IPS DF 6.9 (cell line): ENCODE data around the gene ST6GALNAC4.

Source experiments
- DNase-seq: peaks from one replicate; pipeline ENCODE4 v3.0.0-alpha.2; 2013; ENCODE audit warnings: low read depth, low spot score
- H3K27ac ChIP-seq: one replicate; pipeline ENCODE4 v1.5.1; 2013; ENCODE audit warnings: low read length, control low read depth
- H3K27me3 ChIP-seq: 2 replicates; pipeline ENCODE4 v1.6.1; 2013; ENCODE audit warnings: mild to moderate bottlenecking, low read length; ENCODE audit not compliant: control insufficient read depth, insufficient read depth
- H3K36me3 ChIP-seq: 2 replicates; pipeline ENCODE4 v1.6.1; 2013; ENCODE audit warnings: low read length; ENCODE audit not compliant: control insufficient read depth, insufficient read depth
- H3K4me1 ChIP-seq: 2 replicates; pipeline ENCODE4 v1.6.1; 2013; ENCODE audit warnings: low read length; ENCODE audit not compliant: control insufficient read depth, insufficient read depth
- H3K4me3 ChIP-seq: 2 replicates; pipeline ENCODE4 v1.5.1; 2013; ENCODE audit warnings: mild to moderate bottlenecking, low read length
- H3K9me3 ChIP-seq: 2 replicates; pipeline ENCODE4 v1.6.1; 2013; ENCODE audit warnings: low read length, inconsistent platforms; ENCODE audit not compliant: control insufficient read depth, insufficient read depth
- WGBS: extraction: QIAGEN DNeasy Blood & Tissue Kit; methylation state at CpG from one replicate; pipeline ENCODE4 v1.1.7; 2013; ENCODE audit warnings: mixed read lengths, missing lambda C conversion rate; ENCODE audit not compliant: insufficient read length, insufficient coverage; 5-methylcytosine and 5-hydroxymethylcytosine counted together

ST6GALNAC4 gene

GRCh38 chr9:127916720-127917581, at the start of gene ST6GALNAC4:
ST6GALNAC4 (minus strand) TSS chr9:127917041; CDS start chr9:127916419, 622 bp downstream.
- H3K9me3 ChIP-seq, result no peaks in the 10 kb centered on the region
- H3K36me3 ChIP-seq, result peaks cover 6% of the 10 kb centered on the region; the same call in 1 of the 2 replicates
- DNase-seq, result no peak
- no CpG with 5 or more reads among the region's 71 CpGs for WGBS
- H3K27ac ChIP-seq, result no peak within 1 kb of the TSS
- no peaks in the 10 kb centered on the region for H3K27me3 ChIP-seq
- peak within 1 kb of the TSS; percentile 56; the same call in 1 of the 2 replicates for H3K4me3 ChIP-seq
- peaks cover 2% of the 10 kb centered on the region; the same call in 1 of the 2 replicates for H3K4me1 ChIP-seq

DNA sequence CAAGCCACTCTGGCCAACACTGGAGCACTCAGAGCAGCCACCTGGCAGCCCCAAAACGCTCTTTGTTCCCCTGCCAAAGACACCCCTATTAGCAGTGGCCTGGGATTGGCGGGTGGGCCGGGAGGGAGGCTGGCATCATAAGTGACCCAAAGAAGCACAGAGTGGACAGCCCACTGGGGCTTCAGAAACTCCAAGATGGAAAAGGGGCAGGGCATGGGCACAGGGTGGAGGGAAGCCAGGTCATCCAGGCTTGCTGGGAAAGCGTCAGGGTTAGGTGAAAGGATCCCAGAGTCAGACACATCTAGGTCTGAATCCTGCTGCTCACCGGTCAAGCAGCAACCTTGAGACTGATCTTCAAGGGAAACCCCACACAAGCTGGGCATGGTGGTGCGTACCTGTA, 49.1 kb upstream of the ST6GALNAC4 start:
- peaks cover 21% of the 10 kb centered on the region for H3K4me1 ChIP-seq
- H3K9me3 ChIP-seq, result no peaks in the 10 kb centered on the region
- no peak overlapping the region for H3K4me3 ChIP-seq
- no peaks in the 10 kb centered on the region for H3K27me3 ChIP-seq
- DNase-seq, result no peak
- H3K36me3 ChIP-seq, result no peaks in the 10 kb centered on the region
- WGBS, result no CpG with 5 or more reads among the region's 6 CpGs
- H3K27ac ChIP-seq, result no peak overlapping the region

- Histone ChIP-seq H3K9me3 (no peaks in the 10 kb centered on the region), H3K27ac (no peak overlapping the region), H3K36me3 (no peaks in the 10 kb centered on the region), H3K27me3 (no peaks in the 10 kb centered on the region), H3K4me1 (peaks cover 19% of the 10 kb centered on the region; the same call in 1 of the 2 replicates), H3K4me3 (no peak overlapping the region)
- no CpG with 5 or more reads among the region's 19 CpGs for WGBS
- DNase-seq, result no peak
These were observed 46.7 kb upstream of the ST6GALNAC4 start for GRCh38 chr9:127963359-127964064.

DNA sequence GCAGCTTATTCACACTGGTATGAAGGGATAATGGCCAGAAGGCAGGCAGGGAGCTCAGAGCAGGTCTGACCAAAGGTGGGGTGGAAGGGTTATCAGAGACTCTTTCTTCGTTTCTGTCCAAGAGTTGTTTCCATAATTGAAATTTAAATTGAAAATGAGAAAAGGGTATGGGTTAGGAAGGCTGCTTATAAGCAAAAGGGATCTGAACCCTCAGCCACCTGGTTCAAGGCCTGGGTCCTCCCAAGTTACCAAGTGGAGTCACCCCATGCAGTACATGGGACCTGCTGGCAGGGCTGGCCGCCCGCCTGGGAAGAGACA, 46.2 kb upstream of the ST6GALNAC4 start:
- H3K4me3 ChIP-seq, result no peak overlapping the region
- DNase-seq, result no peak
- H3K4me1 ChIP-seq, result peaks cover 16% of the 10 kb centered on the region; the same call in 1 of the 2 replicates
- H3K9me3 ChIP-seq, result no peaks in the 10 kb centered on the region
- no peaks in the 10 kb centered on the region for H3K36me3 ChIP-seq
- H3K27ac ChIP-seq, result no peak overlapping the region
- WGBS, result no CpG with 5 or more reads among the region's 3 CpGs
- H3K27me3 ChIP-seq, result no peaks in the 10 kb centered on the region

DNA sequence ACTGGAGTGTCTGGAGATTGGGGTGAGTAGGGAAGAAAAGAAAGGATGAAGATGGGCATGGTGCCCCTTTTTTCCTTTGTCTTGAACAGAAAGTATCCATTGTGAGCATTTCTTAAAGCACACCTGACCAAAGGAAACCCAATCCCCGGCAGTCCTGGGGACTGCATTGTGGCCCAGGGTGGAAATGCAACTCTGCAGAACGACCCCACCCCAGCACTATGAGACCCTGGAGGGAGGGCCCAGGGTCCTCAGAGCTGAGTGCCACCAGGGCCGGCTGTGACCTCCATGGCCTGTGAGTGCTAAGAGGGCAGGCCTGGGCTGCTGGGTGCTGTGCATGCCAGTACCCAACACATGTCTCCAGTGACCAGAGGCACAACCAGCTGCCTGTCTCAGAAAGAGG, 45.4 kb upstream of the ST6GALNAC4 start:
- Histone ChIP-seq H3K36me3 (no peaks in the 10 kb centered on the region), H3K27ac (no peak overlapping the region), H3K4me1 (peaks cover 16% of the 10 kb centered on the region; the same call in 1 of the 2 replicates), H3K4me3 (no peak overlapping the region), H3K9me3 (no peaks in the 10 kb centered on the region), H3K27me3 (no peaks in the 10 kb centered on the region)
- DNase-seq, result no peak
- no CpG with 5 or more reads among the region's 3 CpGs for WGBS

- H3K4me1 ChIP-seq, result peaks cover 15% of the 10 kb centered on the region; the same call in 1 of the 2 replicates
- no peaks in the 10 kb centered on the region for H3K36me3 ChIP-seq
- no CpG with 5 or more reads among the region's 13 CpGs for WGBS
- no peaks in the 10 kb centered on the region for H3K27me3 ChIP-seq
- no peak for DNase-seq
- H3K27ac ChIP-seq, result no peak overlapping the region
- H3K9me3 ChIP-seq, result no peaks in the 10 kb centered on the region
- H3K4me3 ChIP-seq, result no peak overlapping the region
These were observed 44.8 kb upstream of the ST6GALNAC4 start for GRCh38 chr9:127961613-127962155.

DNA sequence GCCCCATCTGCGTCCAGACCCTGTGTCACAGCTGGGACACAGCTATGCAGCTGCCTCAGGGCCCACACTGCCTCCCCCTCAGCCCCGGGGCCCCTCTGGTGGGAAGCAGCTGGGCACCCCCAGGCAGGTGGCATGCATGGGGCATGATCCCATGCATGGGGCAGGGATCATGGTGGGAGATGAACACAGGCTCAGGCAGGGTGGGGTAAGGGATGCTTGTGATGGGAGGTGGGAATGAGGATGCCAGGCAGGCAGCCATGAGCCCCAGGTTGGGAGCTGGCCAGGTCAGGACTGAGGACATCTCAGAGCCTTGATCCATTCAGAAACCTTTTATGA, 44.3 kb upstream of the ST6GALNAC4 start:
- Histone ChIP-seq H3K4me3 (no peak overlapping the region), H3K27me3 (no peaks in the 10 kb centered on the region), H3K36me3 (no peaks in the 10 kb centered on the region), H3K4me1 (peaks cover 13% of the 10 kb centered on the region; the same call in 1 of the 2 replicates), H3K9me3 (no peaks in the 10 kb centered on the region), H3K27ac (no peak overlapping the region)
- no peak for DNase-seq
- WGBS, result no CpG with 5 or more reads among the region's 2 CpGs

- no peaks in the 10 kb centered on the region for H3K27me3 ChIP-seq
- no peak overlapping the region for H3K27ac ChIP-seq
- no CpG with 5 or more reads among the region's 11 CpGs for WGBS
- no peaks in the 10 kb centered on the region for H3K9me3 ChIP-seq
- H3K4me1 ChIP-seq, result peaks cover 15% of the 10 kb centered on the region
- H3K36me3 ChIP-seq, result no peaks in the 10 kb centered on the region
- DNase-seq, result no peak
- no peak overlapping the region for H3K4me3 ChIP-seq
These were observed 43.7 kb upstream of the ST6GALNAC4 start for GRCh38 chr9:127960410-127961154.

- no CpG with 5 or more reads among the region's 2 CpGs for WGBS
- DNase-seq, result no peak
- Histone ChIP-seq H3K4me3 (no peak overlapping the region), H3K27me3 (no peaks in the 10 kb centered on the region), H3K4me1 (peaks cover 13% of the 10 kb centered on the region), H3K36me3 (no peaks in the 10 kb centered on the region), H3K9me3 (no peaks in the 10 kb centered on the region), H3K27ac (no peak overlapping the region)
These were observed 43.1 kb upstream of the ST6GALNAC4 start for GRCh38 chr9:127959841-127960409.

DNA sequence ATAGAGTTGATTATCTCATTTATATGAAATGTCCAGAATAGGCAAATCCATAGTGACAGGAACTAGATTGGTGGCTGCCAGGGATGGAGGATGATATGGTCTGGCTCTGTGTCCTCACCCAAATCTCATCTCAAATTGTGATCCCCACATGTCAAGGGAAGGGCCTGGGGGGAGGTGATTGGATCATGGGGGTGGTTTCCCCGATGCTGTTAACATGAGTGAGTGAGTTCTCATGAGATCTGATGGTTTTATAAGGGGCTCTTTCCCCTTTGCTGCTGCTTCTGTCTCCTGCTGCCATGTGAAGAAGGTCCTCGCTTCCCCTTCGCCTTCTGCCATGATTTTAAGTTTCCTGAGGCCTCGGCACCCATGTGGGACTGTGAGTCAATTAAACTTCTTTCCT, 42.6 kb upstream of the ST6GALNAC4 start:
- Histone ChIP-seq H3K36me3 (no peaks in the 10 kb centered on the region), H3K9me3 (no peaks in the 10 kb centered on the region), H3K27ac (no peak overlapping the region), H3K27me3 (no peaks in the 10 kb centered on the region), H3K4me3 (no peak overlapping the region), H3K4me1 (peaks cover 13% of the 10 kb centered on the region)
- no peak for DNase-seq
- no CpG with 5 or more reads among the region's 4 CpGs for WGBS
